Mammary epithelial cell (primary cell): Measurements from ENCODE around the gene C1QL1.

ENCODE experiments used
- EZH2 ChIP-seq: IDR thresholded peaks from 2 replicates; pipeline ENCODE4 v1.6.1; 2012; ENCODE audit warnings: low read length, inconsistent platforms, borderline replicate concordance
- TF ChIP-seq, protein P1 (sequence below), 2 donors: IDR thresholded peaks in 1 of 2; conservative IDR thresholded peaks in 1 of 2; 2 replicates each; pipeline ENCODE4 v1.5.1; 2011 to 2012; ENCODE audit warnings: inconsistent platforms in 2 of 2, low read length in 2 of 2, mild to moderate bottlenecking in 2 of 2, control low read depth in 1 of 2, low read depth in 1 of 2; ENCODE audit not compliant: insufficient read depth in 1 of 2; ENCODE audit errors: extremely low read depth in 1 of 2

DNA sequence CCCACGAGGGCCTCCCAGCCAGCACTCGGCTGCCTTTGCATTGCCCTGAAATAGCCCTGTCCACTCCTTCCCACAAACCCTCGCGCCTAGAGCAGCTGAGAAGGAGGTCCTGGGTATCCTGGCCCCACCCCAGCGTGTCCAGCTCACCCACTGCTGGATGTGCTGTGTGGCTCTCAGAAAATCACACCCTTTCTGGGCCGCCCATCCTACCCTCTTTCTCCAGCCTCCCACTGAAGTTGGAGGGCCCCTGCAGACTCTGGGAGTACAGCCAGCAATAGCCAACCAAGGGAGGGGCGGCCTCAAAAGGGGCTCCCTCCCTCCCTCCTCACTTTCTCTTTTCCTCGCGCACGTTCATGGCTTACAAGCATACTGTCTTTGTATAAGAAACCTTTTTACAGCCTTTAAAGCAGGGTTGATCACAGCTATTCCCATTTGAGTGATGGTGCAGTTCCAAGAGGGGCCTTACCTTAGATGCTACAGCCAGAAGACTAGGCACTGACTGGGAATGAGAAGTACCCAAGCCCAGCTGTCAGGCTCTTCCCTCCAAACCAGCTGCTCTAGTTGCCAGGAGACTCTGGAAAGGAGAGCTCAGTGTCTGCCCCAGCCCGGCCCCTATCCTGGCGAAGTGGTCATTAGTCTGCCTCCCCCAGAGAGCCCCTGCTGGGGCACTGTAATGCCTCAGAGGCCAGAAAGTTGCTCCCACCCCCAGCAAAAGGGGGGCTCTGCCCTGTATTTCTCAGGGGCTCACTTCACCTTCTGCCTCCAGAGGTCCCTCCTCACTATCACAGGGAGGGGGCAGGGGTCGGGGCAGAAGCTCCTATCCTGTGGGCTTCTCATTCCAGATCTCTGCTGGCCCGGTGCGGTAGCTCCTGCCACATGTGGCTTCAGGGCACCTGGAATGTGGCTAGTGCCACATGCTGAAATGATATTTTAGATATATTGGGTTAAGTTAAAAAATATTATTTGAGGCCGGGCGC lies 45.2 kb upstream of the C1QL1 start:
- TF ChIP-seq, protein P1, sequence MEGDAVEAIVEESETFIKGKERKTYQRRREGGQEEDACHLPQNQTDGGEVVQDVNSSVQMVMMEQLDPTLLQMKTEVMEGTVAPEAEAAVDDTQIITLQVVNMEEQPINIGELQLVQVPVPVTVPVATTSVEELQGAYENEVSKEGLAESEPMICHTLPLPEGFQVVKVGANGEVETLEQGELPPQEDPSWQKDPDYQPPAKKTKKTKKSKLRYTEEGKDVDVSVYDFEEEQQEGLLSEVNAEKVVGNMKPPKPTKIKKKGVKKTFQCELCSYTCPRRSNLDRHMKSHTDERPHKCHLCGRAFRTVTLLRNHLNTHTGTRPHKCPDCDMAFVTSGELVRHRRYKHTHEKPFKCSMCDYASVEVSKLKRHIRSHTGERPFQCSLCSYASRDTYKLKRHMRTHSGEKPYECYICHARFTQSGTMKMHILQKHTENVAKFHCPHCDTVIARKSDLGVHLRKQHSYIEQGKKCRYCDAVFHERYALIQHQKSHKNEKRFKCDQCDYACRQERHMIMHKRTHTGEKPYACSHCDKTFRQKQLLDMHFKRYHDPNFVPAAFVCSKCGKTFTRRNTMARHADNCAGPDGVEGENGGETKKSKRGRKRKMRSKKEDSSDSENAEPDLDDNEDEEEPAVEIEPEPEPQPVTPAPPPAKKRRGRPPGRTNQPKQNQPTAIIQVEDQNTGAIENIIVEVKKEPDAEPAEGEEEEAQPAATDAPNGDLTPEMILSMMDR (conservative IDR thresholded peaks at IDR 0.05 in 1 of 2, IDR thresholded peaks at IDR 0.05 in 1 of 2; ENCODE audit: extremely low read depth in 1 of 2, insufficient read depth in 1 of 2, low read depth in 1 of 2, low read length in 2 of 2) = no peak
- no peak for TF ChIP-seq EZH2
